CD4-positive, alpha-beta T cell treated with Interleukin-12 subunit alpha and Interleukin-12 subunit beta, for 1 hour (primary cell): ENCODE data around the gene EXOSC10.

Experiments used
- DNase-seq: peaks from one replicate; pipeline ENCODE4 v3.0.0-alpha.2; 2020

The EXOSC10 gene

DNA sequence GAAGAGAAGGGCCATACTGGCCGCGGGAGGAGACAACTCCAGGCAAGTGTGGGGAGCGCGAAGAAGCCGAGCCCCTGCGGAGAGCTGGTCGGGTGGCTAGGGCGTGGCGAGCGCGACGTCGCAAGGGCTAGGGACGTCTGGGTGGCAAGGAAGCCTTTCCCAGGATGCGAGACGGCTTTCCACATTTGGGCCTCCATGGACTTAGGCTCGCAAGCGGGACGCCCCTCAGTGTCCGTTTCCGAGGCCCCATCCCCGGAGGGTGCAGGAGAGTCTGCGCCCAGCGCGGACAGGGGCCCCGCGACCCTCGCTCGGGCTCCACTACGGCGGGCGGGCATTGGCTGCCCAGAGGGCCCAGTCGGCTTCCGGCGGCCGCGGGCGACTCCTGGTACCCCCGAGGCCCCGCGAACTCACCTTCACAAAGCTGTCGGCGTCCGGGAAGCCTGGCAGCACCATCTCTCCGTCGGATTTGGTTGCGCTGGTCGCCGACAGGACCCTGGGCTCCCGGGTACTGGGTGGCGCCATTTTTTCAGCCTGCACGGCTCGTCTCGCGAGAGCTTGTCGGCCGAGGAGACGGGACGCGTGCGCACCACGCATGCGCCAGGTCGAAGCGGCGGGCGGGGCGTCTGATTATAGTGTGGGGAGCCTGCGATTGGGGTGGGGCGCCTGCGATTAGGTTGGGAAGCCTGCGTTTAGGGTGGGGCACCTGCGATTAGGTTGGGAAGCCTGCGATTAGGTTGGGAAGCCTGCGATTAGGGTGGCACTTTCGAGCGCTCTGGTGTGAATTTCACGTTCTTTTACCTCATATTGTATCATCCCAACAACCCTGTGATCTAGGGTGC is at the start of gene EXOSC10:
EXOSC10 (minus strand) TSS at position 560 of the 839 bp plus-strand sequence; CDS start at position 522, 38 bp downstream.
- peak; percentile 95 for DNase-seq

GRCh38 chr1:11147197-11147770 is 47.6 kb upstream of the EXOSC10 start:
- DNase-seq: no peak

DNA sequence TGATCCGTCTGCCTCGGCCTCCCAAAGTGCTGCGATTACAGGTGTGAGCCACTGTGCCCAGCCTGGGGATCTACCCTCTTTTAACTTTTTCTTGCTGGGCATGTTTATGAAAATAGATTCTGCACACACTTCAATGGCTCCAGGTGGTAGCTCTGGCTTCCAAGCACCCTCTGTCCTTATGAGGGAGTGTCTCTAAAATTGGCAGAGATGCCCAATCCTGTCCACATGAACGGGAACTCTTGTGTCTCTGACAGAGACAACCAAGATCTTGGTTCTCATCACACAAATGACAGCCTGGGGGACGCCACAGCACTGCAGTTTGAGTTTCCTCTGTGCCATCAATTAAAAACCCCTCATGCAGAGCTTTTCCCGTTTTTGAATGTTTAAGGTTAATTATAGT is 46.1 kb upstream of the EXOSC10 start:
- no peak for DNase-seq

GRCh38 chr1:11144570-11145256 is 45.0 kb upstream of the EXOSC10 start:
- DNase-seq: no peak

- no peak for DNase-seq
These were observed 44.2 kb upstream of the EXOSC10 start for GRCh38 chr1:11143907-11144306.

DNA sequence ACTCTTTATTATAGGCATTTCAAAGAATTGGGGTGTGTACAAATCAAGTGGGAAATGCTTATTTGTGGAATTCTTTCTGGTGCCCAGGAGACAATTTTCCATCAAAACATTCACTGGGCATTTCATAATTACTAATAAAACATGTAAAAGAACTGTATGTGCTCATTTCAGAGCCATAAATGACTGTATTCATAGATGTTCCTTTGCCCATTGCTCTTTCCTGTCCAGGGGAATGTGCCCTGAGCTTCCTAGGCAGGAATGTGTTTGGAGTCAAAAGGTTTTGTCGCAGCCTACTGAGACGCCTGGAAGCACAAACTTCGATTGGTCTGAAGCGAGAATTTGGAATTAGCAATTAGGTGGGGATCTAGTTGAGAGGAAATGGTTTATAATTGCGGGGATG is 43.7 kb upstream of the EXOSC10 start:
- DNase-seq: no peak

- no peak for DNase-seq
These were observed 43.1 kb upstream of the EXOSC10 start for GRCh38 chr1:11142618-11143391.

GRCh38 chr1:11138952-11139351 is 39.3 kb upstream of the EXOSC10 start:
- no peak for DNase-seq

DNA sequence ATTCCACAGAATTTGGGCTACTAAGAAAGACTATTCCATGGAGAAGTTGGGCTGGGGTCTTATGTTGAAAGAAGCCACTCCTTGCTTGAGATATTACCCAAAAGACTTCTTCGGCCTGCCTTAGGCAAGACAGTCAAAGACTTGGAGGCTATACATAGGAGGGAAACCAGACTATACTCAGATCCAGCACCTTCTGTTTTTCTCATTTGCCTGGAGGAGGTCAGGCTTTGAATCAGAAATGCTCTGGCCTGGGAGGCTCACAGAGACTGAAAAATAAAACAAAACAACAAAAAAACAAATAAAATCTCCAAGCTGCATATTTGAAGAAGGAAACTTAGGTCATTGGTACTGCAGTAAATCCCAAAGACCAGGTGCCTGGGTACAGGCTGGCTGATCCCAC is 38.4 kb upstream of the EXOSC10 start:
- no peak for DNase-seq

DNA sequence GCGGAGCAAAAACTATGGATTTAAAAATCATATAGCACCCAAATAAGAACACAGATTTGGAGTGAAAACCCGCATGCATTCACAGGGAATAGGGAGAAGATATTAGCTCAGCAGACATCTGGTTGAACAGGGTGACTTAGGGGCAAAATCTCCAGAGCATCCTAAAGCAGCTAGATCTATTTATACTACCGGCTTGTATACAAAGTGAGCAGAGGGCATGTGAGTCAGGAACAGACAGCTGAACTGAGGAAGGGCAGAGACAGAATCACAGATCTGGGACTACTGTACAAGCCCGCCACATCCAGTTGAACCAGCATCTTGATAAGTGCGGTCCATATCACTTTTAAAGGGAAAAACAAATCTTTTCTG is 35.2 kb upstream of the EXOSC10 start:
- DNase-seq: no peak

DNA sequence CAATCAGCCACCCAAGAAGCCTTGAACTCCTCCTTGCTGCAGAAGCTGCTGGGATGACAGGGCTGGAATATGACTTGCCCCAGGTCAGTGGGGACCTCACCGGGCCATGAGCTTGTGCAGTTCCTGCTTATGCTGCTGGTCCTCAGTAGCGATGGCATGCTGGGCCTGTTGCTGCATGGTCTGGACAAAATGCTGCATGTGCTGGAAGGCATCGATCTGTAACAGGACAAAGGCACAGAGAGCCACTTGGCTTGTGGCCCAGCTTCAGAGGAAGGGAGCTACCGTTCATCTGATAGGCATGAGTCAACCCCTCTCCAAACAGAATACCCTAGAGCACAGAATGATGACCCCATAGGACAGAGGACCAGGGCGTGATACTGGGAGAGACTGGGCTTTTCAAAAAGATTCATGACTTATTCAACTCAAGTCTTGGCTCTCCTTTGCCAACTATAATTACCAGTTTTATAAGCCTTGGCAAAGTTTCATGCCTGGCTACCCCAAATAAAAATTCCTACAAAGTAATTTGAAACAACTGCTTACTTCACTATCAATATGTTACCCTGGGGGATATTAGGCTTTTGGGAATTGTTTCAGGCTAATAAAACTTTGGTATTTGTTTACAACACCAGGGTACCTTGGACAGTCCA is 34.7 kb upstream of the EXOSC10 start:
- DNase-seq: no peak

GRCh38 chr1:11132563-11133293 is 33.1 kb upstream of the EXOSC10 start:
- DNase-seq: no peak

GRCh38 chr1:11131816-11132215 is 32.1 kb upstream of the EXOSC10 start:
- DNase-seq: no peak

- DNase-seq: no peak
These were observed 30.7 kb upstream of the EXOSC10 start for GRCh38 chr1:11130406-11130805.

GRCh38 chr1:11129649-11130390 is 30.2 kb upstream of the EXOSC10 start:
- no peak for DNase-seq

DNA sequence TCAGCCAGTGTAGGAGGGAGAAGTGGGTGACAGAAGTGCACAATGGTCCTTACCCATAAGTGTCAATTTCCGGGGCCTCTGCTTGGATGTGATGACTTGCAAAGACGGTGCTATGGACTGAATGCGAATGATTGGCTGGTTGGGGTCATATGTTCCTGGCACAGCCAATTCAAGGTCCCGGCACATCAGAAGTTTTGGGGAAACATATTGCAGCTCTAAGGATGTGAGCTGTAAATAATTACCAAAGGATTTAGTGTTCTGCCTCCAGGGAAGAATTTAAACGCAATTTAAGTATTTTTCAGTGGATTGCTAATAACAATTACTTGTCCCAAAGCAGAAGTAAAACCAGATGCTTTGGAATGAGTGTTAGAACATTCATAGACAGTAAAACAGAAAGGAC is 26.9 kb upstream of the EXOSC10 start:
- no peak for DNase-seq

- no peak for DNase-seq
These were observed 26.3 kb upstream of the EXOSC10 start for GRCh38 chr1:11125931-11126330.

DNA sequence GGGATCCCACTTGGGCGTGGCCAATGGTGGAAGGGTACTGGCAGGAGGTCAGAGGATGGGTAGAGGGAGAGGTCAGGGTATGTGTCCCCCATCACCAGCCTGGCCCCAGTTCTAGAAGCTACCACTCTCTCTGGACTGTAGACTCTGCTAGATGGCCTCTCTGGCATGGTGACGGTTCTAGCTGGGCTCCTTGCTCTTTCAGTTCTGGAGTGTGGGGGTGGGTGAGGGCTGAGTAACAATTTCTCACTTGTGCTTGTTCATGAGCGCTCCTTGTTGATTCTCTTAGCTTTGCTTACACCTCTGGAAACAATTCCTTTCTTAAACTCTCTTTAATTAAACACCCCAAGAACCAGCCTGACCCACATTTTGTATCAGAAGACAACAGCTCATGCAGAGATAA is 25.3 kb upstream of the EXOSC10 start:
- no peak for DNase-seq

DNA sequence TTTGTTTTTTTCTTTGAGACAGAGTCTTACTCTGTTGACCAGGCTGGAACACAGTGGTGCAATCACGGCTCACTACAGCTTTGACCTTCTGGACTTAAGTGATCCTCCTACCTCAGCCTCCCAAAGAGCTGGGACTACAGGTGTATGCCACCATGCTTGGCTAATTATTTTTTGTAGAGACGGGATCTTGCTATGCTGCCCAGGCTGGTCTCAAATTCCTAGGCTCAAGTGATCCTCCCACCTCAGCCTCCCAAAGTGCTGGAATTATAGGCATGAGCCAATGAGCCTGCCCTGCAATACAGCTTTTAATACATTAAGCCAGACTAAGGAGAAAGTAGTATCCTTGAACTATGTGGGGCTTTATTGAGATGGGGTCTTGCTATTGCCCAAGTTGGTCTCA is 16.6 kb upstream of the EXOSC10 start:
- no peak for DNase-seq

DNA sequence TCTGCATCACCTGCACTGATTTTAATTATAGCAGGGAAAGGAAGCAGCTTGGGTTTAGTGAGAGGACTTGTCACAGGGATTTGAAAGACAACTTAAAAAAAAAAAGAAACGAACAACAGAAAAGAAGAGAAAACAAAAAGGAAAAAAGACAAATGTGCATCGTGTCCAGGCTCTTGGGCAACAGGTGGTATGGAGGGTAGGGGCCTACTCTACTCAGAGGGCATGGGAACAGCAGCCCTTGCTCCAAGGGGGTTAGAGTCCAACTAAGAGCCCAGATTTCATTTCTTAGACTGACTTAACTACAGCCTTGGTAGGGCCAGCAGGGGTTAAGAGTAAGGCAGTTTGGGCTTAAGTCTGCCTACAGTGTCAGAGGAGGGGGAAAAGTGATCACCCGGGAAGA is 15.3 kb upstream of the EXOSC10 start:
- no peak for DNase-seq

DNA sequence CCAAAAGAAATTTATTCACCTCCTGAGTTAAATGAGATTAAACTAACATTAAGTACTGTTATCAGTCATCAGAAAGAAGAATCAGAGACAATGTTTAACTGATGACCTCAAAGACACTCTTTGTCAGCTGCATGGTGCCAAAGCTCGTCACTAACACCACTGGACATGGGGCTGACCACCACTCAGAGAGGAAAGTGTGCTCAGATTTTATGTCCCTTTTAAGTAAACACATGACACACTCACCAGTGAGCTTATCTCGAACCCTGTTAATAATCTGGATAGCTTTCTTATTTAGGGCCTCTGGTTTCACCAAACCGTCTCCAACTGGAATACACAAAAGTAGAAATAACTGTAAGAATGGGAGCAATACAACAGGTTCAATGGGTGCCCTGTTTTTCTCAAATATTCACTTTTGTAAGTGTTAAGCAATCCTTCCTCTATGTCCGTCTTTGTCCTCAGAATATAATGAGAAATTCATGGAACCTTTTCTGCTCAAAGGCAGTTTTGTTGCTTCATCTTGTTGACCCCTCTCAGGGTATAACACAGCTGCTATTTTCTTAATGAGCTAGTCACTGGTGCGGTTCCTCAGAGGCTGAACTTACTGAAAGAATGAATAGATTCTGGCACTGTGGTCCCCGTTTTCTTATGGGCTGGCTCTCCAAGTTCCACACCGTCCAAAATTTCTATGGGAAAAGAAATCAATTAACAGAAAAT is 9.5 kb upstream of the EXOSC10 start:
- DNase-seq: no peak
